SK-N-DZ (cell line): ENCODE results near the gene PACSIN3.

ENCODE experiments used
- DNase-seq: peaks from one replicate; pipeline ENCODE4 v3.0.0-alpha.2; 2015; ENCODE audit warnings: low spot score
- small RNA-seq, 2 experiments: library from RNA; depleted of rRNA; stranded (forward); fragments of <200 nt; gene quantifications; one replicate each; pipeline ENCODE3, GENCODE V24; 2014

The PACSIN3 gene

GRCh38 chr11:47152953-47153950 is 33.0 kb downstream of the PACSIN3 start:
- peak; percentile 74 for DNase-seq

GRCh38 chr11:47152126-47152952 is 33.9 kb downstream of the PACSIN3 start:
- no peak for DNase-seq

- no peak for DNase-seq
Observed at GRCh38 chr11:47149782-47150181, 36.5 kb downstream of the PACSIN3 start.

GRCh38 chr11:47148903-47149531 is 37.2 kb downstream of the PACSIN3 start:
- no peak for DNase-seq

GRCh38 chr11:47148270-47148669 is 38.0 kb downstream of the PACSIN3 start:
- DNase-seq, result no peak

- no peak for DNase-seq
Observed at GRCh38 chr11:47147681-47148080, 38.6 kb downstream of the PACSIN3 start.

GRCh38 chr11:47147250-47147649 is 39.0 kb downstream of the PACSIN3 start:
- no peak for DNase-seq

- no peak for DNase-seq
Observed at GRCh38 chr11:47144541-47144940, 41.7 kb downstream of the PACSIN3 start.

- no peak for DNase-seq
Observed at GRCh38 chr11:47143322-47143721, 42.9 kb downstream of the PACSIN3 start.

GRCh38 chr11:47139878-47140277 is 46.4 kb downstream of the PACSIN3 start:
- no peak for DNase-seq

GRCh38 chr11:47137476-47137875 is 48.8 kb downstream of the PACSIN3 start:
- no peak for DNase-seq

- no peak for DNase-seq
Observed at GRCh38 chr11:47136921-47137320, 49.3 kb downstream of the PACSIN3 start.

- DNase-seq, result no peak
Observed at GRCh38 chr11:47136327-47136726, 49.9 kb downstream of the PACSIN3 start.

GRCh38 chr11:47132981-47133380 is 53.3 kb downstream of the PACSIN3 start:
- no peak for DNase-seq

GRCh38 chr11:47132490-47132889 is 53.7 kb downstream of the PACSIN3 start:
- no peak for DNase-seq

GRCh38 chr11:47131136-47131535 is 55.1 kb downstream of the PACSIN3 start:
- no peak for DNase-seq

- no peak for DNase-seq
Observed at GRCh38 chr11:47130543-47130942, 55.7 kb downstream of the PACSIN3 start.

Small RNA genes lying within 50 kb of the gene (small RNA-seq; reads per million reads assigned to genes)
- 0 reads per million in 2 experiments for gene MIR6745
